NCI-H748 (cell line): ENCODE measurements around the gene PEX5.

Source experiments
- DNase-seq: peaks from one replicate; lab custom pipeline; 2025; ENCODE audit not compliant: unreplicated experiment; lab: John Stamatoyannopoulos, UW

PEX5 gene

GRCh38 chr12:7189398-7190267, at the start of gene PEX5:
Gene PEX5, plus strand, starts transcription at chr12:7189686. Its CDS starts 692 bp downstream, at chr12:7190378.
- DNase-seq = peak; percentile 94

GRCh38 chr12:7141351-7142005, 48.0 kb upstream of the PEX5 start:
- DNase-seq = no peak

- peak; percentile 48 for DNase-seq
Measured at GRCh38 chr12:7142056-7142644, 47.3 kb upstream of the PEX5 start.

GRCh38 chr12:7142809-7143465, 46.5 kb upstream of the PEX5 start:
- DNase-seq = no peak

GRCh38 chr12:7143564-7143963, 45.9 kb upstream of the PEX5 start:
- no peak for DNase-seq

GRCh38 chr12:7144414-7145120, 44.9 kb upstream of the PEX5 start:
- DNase-seq = peak; percentile 33

- DNase-seq = no peak
Measured at GRCh38 chr12:7145671-7146070, 43.8 kb upstream of the PEX5 start.

GRCh38 chr12:7146228-7146627, 43.3 kb upstream of the PEX5 start:
- DNase-seq = no peak

GRCh38 chr12:7146906-7147305, 42.6 kb upstream of the PEX5 start:
- no peak for DNase-seq

GRCh38 chr12:7150356-7150755, 39.1 kb upstream of the PEX5 start:
- DNase-seq = no peak

- DNase-seq = no peak
Measured at GRCh38 chr12:7150841-7151240, 38.6 kb upstream of the PEX5 start.

GRCh38 chr12:7151532-7151931, 38.0 kb upstream of the PEX5 start:
- no peak for DNase-seq

GRCh38 chr12:7152818-7153217, 36.7 kb upstream of the PEX5 start:
- no peak for DNase-seq

- no peak for DNase-seq
Measured at GRCh38 chr12:7154042-7154441, 35.4 kb upstream of the PEX5 start.

- no peak for DNase-seq
Measured at GRCh38 chr12:7154901-7155470, 34.5 kb upstream of the PEX5 start.

GRCh38 chr12:7155471-7156034, 33.9 kb upstream of the PEX5 start:
- DNase-seq = peak; percentile 57

GRCh38 chr12:7156259-7157197, 33.0 kb upstream of the PEX5 start:
- no peak for DNase-seq

- DNase-seq = no peak
Measured at GRCh38 chr12:7157391-7157790, 32.1 kb upstream of the PEX5 start.
